Hippocampal formation (tissue), 2 donors: ENCODE results near the gene UBE3C.
"Not testable (repeated sequence)": the region's sequence is repeated elsewhere in the genome, so short reads cannot be mapped to it uniquely, and the experiment has no call there.

Experiments used
- DNase-seq, 2 donors: peaks; one replicate each; lab custom pipeline; 2025; lab: John Stamatoyannopoulos, UW

The UBE3C gene

GRCh38 chr7:157235357-157236333, 96.9 kb downstream of the UBE3C start:
- no peak for DNase-seq

GRCh38 chr7:157238087-157238486, 99.4 kb downstream of the UBE3C start:
- DNase-seq = no peak

- no peak for DNase-seq
These were observed 101.0 kb downstream of the UBE3C start for GRCh38 chr7:157239571-157240270.

GRCh38 chr7:157241631-157242030, 102.9 kb downstream of the UBE3C start:
- no peak for DNase-seq

DNA sequence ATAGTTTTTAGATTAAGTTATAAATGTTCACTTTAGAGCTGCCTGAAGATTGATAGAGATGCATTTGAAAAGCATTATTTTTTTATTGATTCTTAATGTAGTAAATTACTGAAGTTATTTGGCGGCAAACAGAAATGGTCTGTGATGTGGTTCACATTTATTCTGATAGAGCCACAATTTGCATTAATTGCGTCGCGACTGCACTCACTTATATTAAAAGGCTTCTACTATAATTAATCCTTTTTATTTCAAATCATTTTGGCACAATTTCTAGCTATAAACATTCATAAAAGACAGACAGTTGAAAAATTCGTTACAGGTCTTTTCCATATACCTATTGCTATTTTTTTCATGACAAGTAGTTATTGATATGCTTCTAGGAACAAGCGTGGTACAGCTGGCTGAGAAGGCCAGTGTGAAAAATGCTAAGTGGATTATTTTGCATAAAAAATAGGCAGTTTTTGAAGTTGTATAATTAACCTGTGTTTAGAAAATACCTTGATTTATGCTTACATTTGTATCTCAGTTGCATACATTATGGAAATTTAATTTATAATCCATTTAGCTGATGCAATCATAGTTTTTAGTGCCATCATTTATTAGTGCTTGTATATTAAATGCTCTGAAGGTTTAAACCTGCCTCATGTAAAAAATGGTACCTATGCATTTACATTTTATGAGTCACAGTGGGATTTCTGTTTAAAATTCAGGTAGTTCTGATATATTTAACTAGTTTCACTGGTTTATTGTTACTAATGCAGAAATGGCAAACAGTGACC, 106.0 kb downstream of the UBE3C start:
- DNase-seq = no peak

GRCh38 chr7:157246052-157246451, 107.3 kb downstream of the UBE3C start:
- no peak for DNase-seq

DNA sequence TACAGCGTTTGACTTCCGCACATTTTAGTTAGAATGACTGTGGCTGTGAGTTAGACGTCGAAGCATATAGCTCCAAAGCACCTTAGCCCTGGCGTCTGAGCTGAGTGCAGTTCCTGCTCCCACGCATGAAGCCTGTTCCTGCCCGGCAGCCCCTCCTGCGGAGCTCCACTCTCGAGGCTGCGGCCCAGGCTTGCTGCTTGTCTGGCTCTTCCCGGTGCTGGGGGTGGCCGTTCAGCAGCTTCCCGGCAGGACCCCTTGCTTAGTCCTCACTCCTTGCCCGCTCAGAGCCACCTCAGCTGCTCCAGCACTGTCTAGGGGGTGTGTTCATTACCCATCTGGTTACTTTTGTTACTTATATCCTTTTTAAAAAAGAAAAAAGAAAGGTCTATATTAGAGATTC, 109.9 kb downstream of the UBE3C start:
- DNase-seq = no peak

GRCh38 chr7:157250605-157251228, 112.0 kb downstream of the UBE3C start:
- peak in 1 of 2 donors; percentile 35 for DNase-seq

DNA sequence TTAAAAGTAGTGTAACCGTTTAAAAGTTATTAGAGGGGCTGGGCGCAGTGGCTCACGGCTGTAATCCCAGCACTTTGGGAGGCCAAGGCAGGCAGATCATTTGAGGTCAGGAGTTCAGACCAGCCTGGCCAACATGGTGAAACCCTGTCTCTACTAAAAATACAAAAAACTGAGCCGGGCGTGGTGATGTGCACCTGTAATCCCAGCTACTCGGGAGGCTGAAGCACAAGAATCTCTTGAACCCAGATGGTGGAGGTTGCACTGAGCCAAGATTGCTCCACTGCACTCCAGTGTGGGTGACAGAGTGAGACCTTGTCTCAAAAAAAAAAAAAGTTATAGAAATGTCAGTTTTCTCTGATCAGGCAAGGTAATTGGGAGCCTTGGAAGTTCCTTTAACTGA, 113.1 kb downstream of the UBE3C start:
- DNase-seq = not testable (repeated sequence)

- peak; percentile 26 to 36 for DNase-seq
These were observed 115.1 kb downstream of the UBE3C start for GRCh38 chr7:157253850-157254249.

- DNase-seq = not testable (repeated sequence)
These were observed 116.1 kb downstream of the UBE3C start for GRCh38 chr7:157254781-157255180.

GRCh38 chr7:157255201-157255606, 116.5 kb downstream of the UBE3C start:
- DNase-seq = no peak

DNA sequence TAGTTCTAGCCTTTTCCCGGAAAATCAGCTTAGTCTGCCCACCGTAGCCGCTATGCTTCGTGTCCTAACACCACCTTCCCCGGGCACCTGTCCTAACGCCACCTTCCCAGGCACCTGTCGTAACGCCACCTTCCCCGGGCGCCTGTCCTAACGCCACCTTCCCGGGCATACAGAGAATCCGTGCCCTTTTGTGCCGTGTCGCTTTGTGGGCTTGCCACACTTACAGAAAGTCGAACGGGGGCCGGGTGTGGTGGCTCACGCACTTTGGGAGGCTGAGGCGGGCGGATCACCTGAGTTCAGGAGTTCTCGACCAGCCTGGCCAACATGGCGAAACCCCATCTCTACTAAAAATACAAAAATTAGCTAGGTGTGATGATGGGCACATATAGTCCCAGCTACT, 124.4 kb downstream of the UBE3C start:
- no peak for DNase-seq

DNA sequence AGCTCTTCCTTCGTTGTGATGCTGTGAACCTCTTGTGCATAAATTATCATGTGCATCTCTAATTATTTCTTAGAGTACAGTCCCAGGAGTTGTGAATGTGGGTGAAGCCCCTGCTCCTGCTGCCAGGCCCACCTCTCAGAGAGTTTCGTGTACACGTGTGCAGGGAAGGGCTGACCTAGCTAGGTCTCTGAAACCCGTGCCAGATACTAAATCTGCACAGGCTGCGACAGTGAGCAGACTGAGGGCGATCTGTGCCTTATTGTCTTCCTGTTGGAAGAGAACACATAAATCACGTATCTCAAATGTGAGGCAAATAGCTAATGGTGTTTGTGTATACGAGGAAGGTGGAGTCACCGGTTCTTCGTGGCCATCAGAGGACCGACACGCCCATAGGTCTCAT, 126.3 kb downstream of the UBE3C start:
- DNase-seq = no peak

DNA sequence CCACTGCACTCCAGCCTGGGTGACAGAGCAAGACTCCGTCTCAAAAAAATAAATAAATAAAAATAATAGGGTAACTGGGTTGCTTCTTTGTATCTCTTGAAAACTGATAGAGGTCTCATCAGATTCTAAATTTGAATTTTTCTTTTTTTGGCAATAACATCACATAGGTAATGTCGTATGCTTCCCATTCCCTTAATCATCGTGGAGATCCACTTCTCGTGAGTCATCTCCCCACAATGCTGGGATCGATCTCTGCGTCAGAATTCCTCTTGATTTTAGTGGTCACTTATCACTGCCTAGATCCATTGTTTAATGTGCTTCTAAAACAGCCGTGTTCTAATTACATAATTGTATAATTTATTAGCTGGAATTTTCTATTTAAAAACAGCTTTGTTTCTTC, 127.5 kb downstream of the UBE3C start:
- DNase-seq = no peak

DNA sequence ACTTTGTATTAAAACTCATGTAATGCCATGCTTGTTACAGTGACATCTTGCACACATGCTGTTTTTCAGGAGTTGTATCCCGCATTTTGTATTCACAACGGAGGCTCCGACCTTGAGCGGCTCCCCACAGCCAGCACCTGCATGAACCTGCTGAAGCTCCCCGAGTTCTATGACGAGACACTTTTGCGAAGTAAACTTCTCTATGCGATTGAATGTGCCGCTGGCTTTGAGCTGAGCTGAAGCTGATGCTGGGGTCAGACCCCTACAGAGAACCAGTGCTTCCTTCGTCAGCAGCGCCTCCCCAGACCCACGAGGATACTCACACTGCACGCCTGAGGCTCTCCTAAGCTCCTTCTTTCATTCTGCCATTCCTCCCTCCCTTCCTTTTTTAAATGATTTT, 128.8 kb downstream of the UBE3C start:
- no peak for DNase-seq

DNA sequence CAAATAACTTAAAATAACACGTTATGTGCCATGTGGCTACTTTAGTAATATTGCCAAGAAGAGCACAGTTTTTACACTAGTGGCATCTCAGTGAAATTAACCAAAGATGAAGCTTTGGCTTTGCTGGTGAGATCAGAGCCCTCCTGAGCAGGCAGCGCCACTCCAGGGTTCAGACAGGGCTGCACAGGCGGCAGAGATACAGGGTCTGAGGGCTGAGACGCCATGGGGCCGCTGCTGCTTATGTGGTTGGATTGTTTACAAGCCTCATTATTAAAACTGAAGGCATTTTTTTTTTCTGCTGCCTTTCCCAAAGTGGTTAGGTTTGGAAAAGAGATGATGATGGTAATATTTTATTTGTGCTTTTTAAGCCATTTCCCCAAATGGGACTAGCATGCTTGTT, 129.2 kb downstream of the UBE3C start:
- no peak for DNase-seq

DNA sequence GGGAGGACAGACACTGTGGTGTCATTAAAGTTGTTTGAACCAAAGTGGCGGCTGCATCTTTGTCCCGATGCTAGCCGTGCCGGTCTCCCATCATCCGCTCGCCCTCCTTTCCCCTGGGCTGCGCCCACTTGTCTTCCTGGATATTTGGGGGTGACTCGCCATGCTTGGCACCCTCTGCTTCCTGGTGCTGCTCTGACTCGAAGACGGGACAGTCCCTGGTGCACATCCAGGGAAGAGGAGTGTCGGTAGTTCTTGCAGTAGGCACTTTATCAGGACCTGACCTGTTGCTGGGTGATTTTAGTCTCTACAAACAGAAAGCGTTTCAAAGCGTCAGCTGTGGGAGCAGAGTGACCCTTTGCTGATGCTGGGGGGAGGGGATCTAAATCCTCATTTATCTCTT, 129.8 kb downstream of the UBE3C start:
- no peak for DNase-seq

GRCh38 chr7:157269341-157270059, 130.8 kb downstream of the UBE3C start:
- no peak for DNase-seq

DNA sequence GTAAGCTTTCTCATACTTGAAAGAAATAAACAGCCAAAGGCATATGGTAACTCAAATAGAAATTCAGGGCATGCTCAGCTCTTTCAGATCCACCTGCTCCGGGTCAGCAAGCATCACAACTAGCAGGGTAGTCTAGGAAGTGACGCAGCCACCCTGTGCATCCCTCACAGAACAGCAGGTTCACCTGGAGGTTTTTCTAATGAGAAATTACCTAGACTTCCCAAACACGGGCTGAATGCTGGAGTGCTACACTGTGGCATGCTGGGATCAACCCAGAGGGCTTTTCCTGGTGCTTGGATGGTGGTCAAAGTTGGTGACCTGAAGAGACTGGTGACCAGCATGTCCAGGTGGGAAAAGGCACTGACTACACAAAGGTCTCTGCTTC, 131.3 kb downstream of the UBE3C start:
- no peak for DNase-seq

GRCh38 chr7:157271315-157271990, 132.7 kb downstream of the UBE3C start:
- no peak for DNase-seq
